Ishikawa (cell line): Measurements from ENCODE around the gene DIP2A.

ENCODE experiments used
- USF1 ChIP-seq: IDR thresholded peaks from 2 replicates; pipeline ENCODE4 v1.6.1; 2012
- TF ChIP-seq, protein P1 (sequence below): IDR thresholded peaks from 2 replicates; pipeline ENCODE4 v1.6.1; 2012; ENCODE audit warnings: low read depth, mild to moderate bottlenecking

DNA sequence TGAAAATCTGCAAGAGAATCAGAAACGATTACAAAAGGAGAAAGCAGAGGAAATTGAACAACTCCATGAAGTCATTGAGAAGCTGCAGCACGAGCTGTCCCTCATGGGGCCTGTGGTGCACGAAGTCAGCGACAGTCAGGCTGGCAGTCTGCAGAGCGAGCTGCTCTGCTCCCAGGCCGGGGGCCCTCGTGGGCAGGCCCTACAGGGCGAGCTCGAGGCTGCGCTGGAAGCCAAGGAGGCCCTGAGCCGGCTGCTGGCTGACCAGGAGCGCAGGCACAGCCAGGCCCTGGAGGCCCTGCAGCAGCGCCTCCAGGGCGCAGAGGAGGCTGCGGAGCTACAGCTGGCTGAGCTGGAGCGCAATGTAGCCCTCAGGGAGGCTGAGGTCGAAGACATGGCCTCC, 47.5 kb upstream of the DIP2A start:
- no peak for TF ChIP-seq USF1
- TF ChIP-seq, protein P1, sequence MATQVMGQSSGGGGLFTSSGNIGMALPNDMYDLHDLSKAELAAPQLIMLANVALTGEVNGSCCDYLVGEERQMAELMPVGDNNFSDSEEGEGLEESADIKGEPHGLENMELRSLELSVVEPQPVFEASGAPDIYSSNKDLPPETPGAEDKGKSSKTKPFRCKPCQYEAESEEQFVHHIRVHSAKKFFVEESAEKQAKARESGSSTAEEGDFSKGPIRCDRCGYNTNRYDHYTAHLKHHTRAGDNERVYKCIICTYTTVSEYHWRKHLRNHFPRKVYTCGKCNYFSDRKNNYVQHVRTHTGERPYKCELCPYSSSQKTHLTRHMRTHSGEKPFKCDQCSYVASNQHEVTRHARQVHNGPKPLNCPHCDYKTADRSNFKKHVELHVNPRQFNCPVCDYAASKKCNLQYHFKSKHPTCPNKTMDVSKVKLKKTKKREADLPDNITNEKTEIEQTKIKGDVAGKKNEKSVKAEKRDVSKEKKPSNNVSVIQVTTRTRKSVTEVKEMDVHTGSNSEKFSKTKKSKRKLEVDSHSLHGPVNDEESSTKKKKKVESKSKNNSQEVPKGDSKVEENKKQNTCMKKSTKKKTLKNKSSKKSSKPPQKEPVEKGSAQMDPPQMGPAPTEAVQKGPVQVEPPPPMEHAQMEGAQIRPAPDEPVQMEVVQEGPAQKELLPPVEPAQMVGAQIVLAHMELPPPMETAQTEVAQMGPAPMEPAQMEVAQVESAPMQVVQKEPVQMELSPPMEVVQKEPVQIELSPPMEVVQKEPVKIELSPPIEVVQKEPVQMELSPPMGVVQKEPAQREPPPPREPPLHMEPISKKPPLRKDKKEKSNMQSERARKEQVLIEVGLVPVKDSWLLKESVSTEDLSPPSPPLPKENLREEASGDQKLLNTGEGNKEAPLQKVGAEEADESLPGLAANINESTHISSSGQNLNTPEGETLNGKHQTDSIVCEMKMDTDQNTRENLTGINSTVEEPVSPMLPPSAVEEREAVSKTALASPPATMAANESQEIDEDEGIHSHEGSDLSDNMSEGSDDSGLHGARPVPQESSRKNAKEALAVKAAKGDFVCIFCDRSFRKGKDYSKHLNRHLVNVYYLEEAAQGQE = no peak
